HG03342 (cell line): Measurements from ENCODE around the gene SMURF2.
"Not testable (repeated sequence)": the region's sequence is repeated elsewhere in the genome, so short reads cannot be mapped to it uniquely, and the experiment has no call there.

ENCODE experiments used
- ATAC-seq: cut with Tn5 transposase; IDR thresholded peaks from one replicate; pipeline ENCODE4 v1.9.1; 2021; ENCODE audit warnings: mild to moderate bottlenecking, moderate library complexity; ENCODE audit not compliant: unreplicated experiment

The SMURF2 gene

DNA sequence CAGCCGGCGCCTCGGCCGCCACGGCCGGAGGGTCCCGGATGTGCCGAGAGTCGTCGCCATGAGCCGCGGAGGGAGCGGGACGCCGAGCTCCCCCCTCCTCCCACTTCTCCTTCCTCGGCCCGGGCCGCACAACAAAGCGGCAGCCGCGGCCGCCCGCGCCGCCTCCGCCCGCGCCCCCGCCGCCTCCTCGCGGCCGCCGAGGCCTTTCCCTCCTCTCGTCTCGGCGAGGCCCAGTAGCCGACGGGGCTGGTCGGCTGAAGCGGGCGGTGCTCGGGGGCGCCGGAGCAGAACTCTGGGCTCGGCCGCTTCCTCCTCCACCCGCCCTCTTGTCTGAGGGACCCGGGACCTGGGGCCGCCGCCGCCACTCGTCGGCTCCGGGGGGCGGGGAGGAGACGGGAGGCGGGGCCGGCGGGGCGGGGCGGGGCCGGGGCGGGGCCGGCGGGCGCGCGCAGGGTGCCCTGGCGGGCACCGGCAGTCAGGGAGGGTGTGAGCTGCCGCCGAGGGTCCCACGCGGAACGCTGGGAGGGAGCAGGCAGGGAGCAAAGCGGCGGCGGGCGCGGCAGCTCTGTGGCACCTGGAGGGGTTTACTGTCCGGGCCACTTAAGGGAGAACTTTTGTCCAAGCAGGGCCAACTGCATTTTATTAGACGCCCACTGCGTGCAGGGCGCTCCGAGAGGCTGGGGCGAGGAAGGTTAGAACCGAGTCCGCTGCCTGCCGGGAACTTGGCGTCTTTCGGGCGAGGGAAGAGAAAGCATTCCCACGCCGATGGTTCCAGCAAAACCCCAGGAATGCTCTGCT lies at the start of gene SMURF2:
Gene SMURF2, minus strand, starts transcription at position 332 of the 798 bp plus-strand sequence. CDS start 427 bp downstream, outside the sequence.
- ATAC-seq, result peak; percentile 79

DNA sequence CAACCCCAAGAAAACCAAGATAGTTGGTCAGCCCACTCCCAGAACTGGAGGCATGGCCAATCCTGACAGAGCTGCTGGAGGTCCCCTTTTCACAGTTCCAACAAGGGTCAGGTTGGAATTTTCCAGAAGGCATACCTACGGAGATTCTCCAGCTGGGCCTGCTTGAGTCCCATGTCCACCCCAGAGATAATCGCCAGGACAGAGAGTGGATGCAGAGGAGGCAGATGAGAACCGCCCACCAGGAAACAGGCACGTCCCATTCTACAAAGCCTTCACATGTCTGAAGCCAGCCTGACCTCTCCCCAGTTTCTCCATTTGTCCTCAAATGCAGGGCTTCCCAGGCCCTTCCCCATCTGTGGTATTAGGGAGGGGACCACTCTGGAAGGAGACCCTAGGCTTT lies 47.4 kb upstream of the SMURF2 start:
- ATAC-seq, result no peak

DNA sequence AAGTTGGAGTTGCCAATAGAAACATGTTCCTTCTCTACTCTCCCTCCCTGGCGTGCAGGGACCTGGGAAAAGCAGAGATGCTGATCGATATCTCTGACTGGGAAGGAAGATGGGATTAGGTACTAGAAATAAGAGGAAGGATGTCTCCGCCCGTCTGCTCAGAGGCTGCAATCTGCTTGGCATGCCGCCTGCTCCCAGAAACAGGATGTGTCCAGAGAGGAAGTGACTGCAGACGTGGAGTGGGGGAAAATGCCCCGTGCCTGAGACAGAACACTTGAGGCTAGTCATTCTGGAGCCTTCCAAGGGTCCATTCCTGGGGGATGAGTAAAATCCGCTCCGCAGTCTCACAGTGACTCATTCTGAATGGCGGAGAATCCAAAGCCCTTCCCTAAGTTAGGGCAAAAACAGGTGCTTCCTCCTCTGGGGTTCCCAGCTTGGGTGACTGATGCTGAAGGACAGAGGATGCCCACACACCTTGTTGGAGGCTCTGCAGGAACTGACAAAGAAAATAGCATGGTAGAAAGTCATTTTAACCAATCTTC lies 45.0 kb upstream of the SMURF2 start:
- no peak for ATAC-seq

DNA sequence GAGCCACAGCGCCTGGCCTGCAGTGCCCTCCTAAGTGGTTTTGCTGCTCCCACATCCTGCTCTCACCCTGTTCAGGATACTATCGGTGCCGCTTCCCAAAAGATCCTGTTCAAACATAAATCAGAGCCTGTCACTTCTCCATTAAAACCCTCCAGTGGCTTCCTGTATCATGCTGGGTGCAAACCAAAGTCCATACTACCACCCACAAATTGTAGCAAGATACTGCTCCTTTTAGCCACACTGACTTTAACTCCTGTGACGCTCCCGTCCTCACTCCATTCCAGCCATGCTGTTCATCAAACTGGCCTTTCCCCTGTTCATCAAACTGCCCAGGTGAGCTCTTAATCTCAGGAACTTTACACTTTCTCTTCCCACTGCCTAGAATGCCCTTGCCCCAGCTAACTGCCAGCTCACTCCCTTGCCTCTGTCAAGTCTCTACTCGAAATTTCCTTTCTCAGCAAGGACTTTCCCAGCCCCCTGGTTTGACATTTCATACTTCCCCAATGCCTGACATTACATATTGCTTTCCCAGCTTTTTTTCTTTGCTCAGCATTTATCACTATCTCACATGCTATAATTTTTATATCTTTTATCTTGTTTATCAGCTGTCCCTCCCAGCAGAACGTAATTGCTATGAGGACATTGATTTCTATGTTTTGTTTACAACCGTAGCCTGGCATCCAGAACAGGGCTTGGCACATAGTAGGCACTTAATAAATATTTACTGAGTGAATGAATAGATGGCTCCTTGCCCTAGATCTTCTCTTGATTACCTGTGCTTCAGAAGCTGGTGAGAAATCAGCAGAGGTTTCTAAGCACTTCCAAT lies 44.3 kb upstream of the SMURF2 start:
- ATAC-seq, result no peak

DNA sequence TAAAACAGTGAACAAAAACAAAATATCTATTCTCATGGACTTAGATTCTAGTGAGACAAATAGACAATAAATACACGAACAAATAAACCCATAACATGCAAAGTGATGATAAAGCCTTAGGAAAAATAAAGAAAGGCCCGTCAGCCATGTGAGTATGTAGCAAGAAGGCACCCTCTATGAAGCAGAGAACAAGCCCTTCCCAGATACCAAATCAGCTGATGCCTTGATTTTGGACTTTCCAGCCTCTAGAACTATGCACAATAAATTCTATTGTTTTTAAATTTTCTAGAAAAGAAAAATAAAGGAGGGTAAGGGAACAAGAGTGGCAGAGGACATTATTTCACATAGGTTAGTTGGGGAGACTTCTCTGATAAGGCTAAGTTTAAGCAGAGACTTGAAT lies 40.7 kb upstream of the SMURF2 start:
- no peak for ATAC-seq

DNA sequence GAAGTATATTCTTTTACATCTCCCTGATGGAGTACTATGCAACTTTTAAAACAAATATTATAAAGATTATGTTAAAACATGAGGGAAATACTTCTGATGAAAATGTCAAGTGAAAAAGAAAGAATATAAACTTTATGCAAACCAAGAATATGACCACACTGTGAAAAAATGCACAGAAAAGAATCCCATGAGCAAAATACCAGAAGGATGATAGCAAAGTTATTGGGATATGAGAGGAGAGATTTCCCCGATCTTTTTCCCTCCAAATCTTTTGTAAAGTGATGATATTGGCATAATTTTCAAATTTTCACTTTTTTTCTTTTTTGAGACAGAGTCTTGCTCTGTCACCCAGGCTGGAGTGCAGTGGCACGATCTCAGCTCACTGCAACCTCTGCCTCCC lies 36.6 kb upstream of the SMURF2 start:
- ATAC-seq, result no peak

DNA sequence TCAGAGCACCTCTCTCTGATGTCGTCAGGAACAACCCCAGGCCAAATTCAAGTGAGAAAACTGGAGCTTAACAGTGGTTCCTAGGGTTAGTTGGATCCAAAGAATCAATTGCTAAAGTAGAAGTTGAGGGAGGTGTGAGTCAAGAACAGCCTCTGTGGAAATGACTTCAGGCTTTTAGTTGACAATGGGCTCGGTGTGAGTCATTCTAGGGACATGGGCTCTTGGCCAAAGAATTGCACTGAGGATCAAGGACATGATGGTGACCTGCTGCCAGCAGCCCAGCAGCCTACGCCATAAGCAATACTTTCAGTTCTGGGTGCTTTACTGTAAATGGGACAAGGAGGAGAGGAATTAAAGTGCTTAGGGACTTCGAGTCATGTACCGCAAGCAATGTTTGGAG lies 32.1 kb upstream of the SMURF2 start:
- no peak for ATAC-seq

DNA sequence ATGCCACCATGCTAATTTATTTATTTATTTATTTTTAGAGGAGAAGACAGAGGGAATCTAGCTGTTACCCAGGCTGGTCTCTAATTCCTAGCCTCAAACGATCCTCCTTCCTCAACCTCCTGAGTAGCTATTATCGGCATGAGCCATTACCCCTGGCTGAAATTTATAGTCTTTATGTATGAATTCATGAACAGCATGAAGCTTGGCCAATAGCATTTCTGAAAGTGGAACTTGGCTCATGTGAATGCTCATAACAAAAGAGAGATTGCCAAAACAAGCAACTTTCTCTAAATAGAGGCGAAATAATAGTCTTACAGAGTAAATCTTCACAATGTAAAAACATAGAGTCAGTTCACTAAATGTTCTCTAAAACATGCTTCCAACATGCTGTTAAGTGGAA lies 30.1 kb upstream of the SMURF2 start:
- ATAC-seq, result no peak

DNA sequence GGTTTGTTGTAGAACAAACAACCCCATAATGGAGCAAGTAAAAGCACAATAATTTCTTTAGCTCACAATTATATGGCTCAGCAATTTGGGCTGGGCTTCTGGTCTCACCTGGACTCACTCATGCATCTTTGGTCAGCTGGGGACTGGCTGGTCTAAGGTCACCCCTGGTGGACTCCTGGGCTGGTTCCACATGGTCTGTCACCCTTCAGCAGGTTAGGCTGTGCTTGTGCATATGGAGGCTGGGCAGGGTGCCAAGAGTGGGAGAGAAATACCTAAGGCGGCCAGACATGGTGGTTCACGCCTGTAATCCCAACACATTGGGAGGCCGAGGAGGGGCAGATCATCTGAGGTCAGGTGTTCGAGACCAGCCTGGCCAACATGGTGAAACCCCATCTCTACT lies 27.0 kb upstream of the SMURF2 start:
- no peak for ATAC-seq

DNA sequence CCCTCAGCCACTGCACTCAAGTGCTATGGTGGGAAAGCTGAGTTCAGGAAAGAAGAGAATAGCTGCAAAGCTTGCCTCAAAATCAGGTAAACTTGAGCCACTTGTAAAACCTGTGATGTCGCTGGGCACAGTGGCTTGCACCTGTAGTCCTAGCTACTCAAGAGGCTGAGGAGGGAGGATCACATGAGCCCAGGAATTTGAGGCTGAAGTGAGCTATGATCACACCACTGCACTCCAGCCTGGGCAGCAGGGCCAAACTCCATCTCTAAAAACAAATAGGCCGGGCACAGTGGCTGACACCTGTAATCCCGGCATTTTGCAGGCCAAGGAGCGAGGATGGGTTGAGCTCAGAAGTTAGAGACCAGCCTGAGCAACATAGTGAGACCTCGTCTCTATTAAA lies 26.4 kb upstream of the SMURF2 start:
- ATAC-seq, result no peak

DNA sequence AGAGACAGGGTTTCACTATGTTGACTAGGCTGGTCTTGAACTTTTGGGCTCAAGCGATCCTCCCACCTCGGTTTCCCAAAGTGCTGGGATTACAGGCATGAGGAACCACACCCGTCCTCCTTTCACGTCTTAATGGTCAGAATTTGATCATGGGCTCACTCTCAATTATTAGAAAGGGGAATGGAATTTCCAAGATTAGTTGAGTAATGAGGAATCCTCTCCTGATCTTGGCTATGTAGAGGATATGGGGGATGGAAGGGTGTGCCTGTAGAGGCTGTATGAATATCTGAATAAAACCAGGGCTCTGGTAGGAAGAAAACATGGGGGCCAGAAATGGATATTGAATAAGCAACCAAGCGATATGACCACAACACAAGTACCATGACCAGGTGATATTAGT lies 25.9 kb upstream of the SMURF2 start:
- ATAC-seq, result no peak

DNA sequence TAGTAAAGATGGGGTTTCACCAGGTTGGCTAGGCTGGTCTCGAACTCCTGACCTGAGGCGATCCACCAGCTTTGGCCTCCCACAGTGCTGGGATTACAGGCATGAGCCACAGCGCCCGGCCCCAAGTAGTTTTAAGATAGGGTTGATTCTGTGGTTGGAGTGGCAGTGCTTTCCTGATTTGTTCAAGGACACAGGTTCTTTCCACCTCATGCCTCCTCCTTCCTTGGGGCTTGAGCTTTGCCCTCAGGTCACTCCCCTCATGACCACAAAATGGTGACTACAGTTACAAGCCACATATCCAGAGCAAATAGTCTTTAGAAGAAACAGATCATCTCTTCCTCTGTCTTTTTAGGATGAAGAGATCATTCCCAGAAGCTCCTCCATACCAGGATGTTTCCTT lies 25.3 kb upstream of the SMURF2 start:
- no peak for ATAC-seq

DNA sequence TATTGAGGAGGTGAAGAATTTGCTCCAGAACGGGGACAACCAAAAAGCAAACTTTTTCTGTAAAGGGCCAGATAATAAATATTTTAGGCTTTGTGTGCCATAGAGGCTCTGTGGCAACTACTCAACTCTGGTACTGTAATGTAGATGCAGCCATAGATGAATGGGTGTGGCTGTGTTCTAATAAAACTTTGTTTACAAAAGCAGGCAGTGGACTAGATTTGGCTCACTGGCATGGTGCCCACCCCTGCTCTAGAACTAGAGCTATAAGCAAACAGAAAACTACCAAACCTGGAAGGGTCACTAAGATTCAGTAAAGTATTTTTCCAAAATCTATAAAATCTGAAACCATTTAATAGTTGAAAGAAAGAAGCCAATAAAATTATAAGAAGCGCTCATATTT lies 24.6 kb upstream of the SMURF2 start:
- no peak for ATAC-seq

DNA sequence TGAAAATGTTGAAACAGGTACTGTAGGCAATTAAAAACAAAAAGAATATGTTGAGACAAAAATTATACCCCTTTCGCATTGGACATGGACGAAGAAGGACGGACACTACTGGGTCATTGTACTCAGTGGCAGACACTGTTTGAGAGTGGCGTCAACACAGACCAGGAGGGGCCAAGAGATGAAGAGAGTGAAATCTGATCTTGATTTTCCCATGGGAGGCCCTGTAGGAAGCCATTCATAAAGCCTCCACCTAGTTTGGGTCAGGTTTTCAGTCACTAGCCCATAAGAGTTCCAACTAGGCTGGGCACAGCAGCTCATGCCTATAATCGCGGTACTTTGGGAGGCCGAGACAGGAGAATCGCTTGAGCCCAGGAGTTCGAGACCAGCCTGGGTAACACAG lies 23.6 kb upstream of the SMURF2 start:
- no peak for ATAC-seq

DNA sequence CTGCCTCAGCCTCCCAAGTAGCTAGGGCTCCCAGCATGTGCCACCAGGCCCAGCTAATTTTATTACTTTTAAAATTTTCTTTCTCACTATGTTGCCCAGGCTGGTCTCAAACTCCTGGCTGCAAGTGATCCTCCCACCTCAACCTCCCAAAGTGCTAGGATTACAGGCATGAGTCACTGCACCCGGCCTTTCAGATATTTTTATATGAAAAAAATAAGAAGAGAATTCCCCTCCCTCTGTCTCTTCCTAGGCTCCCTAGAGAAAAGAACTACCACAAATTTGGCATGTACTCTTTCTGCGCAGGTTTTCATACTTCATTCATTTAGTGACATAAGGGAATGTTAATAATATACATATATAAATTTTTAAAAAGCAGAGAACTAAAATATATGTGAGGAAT lies 21.7 kb upstream of the SMURF2 start:
- no peak for ATAC-seq

DNA sequence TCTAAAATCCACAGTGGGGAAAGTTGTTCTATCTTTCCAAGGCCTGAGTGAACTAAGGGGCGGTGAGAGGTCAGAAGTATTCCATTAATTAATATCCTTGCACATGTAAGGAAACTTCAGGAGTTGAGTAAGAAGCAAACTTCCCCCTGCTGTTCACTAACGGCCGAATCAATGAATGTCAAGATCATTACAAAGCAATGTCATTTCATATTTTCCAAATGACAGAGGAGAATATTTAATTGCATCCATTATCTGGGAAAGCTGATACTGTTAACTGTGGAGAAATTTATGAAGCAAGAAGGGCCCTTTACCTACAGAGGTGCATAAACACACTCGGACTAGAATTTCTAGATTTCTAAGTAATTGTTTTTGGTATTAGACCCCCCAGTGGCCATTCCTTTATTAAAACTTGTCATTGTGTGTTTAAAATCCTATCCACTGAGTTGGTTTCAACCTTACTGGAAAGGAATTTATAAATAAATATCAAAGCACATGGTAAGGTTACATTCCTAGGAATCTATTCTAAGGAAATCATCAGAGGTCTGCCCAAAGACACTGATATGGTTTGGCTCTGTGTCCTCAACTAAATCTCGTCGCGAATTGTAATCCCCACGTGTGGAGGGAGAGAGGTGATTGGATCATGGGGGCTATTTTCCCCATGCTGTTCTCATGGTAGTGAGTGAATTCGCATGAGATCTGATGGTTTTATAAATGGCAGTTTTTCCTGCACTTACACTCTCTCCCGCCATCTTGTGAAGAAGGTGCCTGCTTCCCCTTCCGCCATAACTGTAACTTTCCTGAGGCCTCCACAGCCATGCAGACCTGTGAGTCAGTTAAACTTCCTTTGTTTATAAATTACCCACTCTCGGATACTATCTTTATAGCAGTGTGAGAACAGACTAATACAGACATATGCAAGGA lies 20.4 kb upstream of the SMURF2 start:
- ATAC-seq, result no peak

DNA sequence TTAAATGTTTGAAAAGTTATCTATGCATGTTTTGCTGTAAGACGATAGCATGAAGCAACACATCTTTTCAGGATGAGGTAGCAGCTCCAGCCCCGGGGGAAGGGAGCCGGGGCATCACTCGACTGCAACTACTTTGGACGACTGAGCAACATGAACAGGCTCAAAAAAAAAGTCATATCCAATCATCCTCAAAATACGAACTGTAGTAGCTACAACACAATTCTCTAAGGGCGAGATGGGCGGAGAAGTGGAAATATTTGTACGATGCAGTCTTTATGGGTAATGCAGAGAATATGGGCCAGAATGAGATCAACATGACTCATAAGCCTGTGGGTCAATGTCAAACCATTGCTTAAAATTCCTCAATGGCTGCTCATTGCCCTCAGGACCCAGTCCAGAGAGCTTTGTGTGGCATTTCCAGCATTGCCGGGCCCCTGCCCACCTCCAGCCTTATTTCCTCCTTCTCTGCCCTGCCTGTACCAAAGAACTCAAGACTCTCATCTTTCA lies 17.7 kb upstream of the SMURF2 start:
- ATAC-seq, result no peak

DNA sequence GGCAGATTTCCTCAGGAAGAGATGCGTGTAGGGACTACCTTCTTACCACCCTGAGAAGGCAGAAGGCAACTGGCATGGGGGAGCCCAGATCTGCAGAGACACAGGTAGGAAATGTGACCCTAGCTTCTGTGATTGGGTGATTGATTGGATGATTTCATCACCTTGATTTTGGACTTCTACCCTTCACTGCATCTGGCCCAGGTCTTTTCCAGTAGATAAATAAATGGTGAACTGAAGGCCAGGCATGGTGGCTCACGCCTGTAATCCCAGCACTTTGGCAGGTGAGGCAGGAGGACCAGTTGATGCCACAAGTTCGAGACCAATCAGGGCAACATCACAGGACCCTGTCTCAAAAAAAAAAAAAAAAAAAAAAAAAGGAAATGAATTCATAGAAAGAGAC lies 14.7 kb upstream of the SMURF2 start:
- no peak for ATAC-seq

DNA sequence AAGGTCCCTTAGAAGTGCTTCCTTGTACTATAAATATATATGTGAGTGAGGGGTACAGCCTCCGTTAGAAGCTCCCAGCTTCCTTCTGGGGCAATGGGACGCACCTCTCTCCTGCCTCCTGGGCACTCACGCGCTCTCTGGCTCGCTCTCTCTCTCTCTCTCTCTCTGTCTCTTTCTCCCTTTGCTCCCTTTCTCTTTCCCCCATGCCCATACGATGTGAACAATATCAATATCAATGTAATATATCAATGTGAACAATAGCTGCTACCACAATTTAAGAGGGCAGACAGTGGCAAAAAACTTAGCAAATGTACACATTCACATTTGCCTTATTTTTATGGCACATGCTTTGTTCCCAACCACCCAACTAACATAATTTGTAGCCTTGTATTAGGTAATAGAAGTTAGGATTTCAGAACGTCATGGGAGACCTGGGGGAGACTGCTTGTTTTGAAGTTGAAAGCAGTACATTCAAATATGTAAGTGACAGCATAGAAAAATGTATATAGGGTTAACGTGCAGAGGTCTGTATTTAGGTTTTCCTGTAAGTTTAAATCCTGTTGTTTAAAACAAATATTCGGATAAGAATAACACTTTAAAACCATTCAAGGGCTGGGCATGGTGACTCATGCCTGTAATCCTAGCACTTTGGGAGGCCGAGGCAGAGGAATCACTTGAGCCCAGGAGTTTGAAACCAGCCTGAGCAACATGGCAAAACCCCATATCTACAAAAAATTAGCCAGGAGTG lies 8.9 kb upstream of the SMURF2 start:
- not testable (repeated sequence) for ATAC-seq
